H1 (cell line): ENCODE results near the gene OTOGL. TPM values are rescaled to one million over a fixed set of nuclear protein-coding genes. Genes with fewer than 3 reads are reported as not detected.

ENCODE experiments used
- CTCF ChIA-PET: fragments of 300-600 bp; sonication (Branson Sonifier 250); formaldehyde crosslinking; loops from one replicate; lab custom pipeline; 2021; ENCODE audit not compliant: partially characterized antibody; lab: Charles Lee
- POLR2A ChIA-PET: fragments of 300-600 bp; sonication (Branson Sonifier 250); formaldehyde crosslinking; loops from one replicate; lab custom pipeline; 2021; ENCODE audit warnings: inconsistent platforms; ENCODE audit not compliant: partially characterized antibody; lab: Charles Lee
- DNase-seq, 2 experiments: peaks; one replicate each; pipeline versions ENCODE4 v3.0.0 to v3.0.0-alpha.2; 2010 to 2022; ENCODE audit warnings: low spot score in 2 of 2, low read depth in 1 of 2, mixed read lengths in 1 of 2
- FAIRE-seq: peaks from 2 replicates; lab custom pipeline; 2011; peaks lifted over from hg19 to GRCh38; lab: Jason Lieb, UNC
- H2AFZ ChIP-seq: 2 replicates; pipeline ENCODE4 v1.8.1; 2012; ENCODE audit warnings: low read length, inconsistent platforms
- H2AK5ac ChIP-seq: 2 replicates; pipeline ENCODE4 v1.6.1; 2013; ENCODE audit warnings: low read depth, low read length
- H2BK120ac ChIP-seq: replicated peaks from 2 replicates; pipeline ENCODE3; 2013; ENCODE audit warnings: low read depth, low read length, inconsistent platforms
- H2BK12ac ChIP-seq: 2 replicates; pipeline ENCODE4 v1.6.1; 2013; ENCODE audit warnings: low read depth, low read length
- H2BK15ac ChIP-seq: 2 replicates; pipeline ENCODE4 v1.6.1; 2013; ENCODE audit warnings: low read length
- H2BK20ac ChIP-seq: 2 replicates; pipeline ENCODE4 v1.6.1; 2013; ENCODE audit warnings: low read length
- H2BK5ac ChIP-seq: 2 replicates; pipeline ENCODE4 v1.6.1; 2013; ENCODE audit warnings: low read depth, low read length
- H3K14ac ChIP-seq: 2 replicates; pipeline ENCODE4 v1.6.1; 2013; ENCODE audit warnings: inconsistent platforms; ENCODE audit not compliant: insufficient read length
- H3K18ac ChIP-seq: 2 replicates; pipeline ENCODE4 v1.6.1; 2013; ENCODE audit warnings: low read length; ENCODE audit errors: extremely low read depth
- H3K23ac ChIP-seq: 2 replicates; pipeline ENCODE4 v1.6.1; 2013; ENCODE audit warnings: inconsistent platforms; ENCODE audit not compliant: insufficient read length
- H3K23me2 ChIP-seq: 2 replicates; pipeline ENCODE4 v1.6.1; 2013; ENCODE audit warnings: low read depth, low read length
- H3K27ac ChIP-seq: 2 replicates; pipeline ENCODE4 v1.6.1; 2011; ENCODE audit warnings: low read depth, low read length, inconsistent platforms
- H3K27me3 ChIP-seq, 4 experiments: replicated peaks in 1 of 4; 1 replicate in 1 of 4; 2 replicates in 3 of 4; pipeline versions ENCODE4 v1.6.1 to v1.8.1; 2011 to 2013; ENCODE audit warnings: low read length in 3 of 4, mild to moderate bottlenecking in 3 of 4, inconsistent platforms in 2 of 4, mixed read lengths in 2 of 4, moderate library complexity in 1 of 4; ENCODE audit not compliant: control insufficient read depth in 3 of 4, insufficient read depth in 3 of 4; ENCODE audit errors: extremely low read depth in 1 of 4
- H3K36me3 ChIP-seq, 4 experiments: 2 replicates each; pipeline versions ENCODE4 v1.6.1 to v1.8.1; 2011 to 2013; ENCODE audit warnings: mild to moderate bottlenecking in 4 of 4, low read length in 3 of 4, moderate library complexity in 2 of 4, control low read depth in 1 of 4, inconsistent platforms in 1 of 4; ENCODE audit not compliant: insufficient read depth in 4 of 4, control insufficient read depth in 2 of 4
- H3K4ac ChIP-seq: replicated peaks from 2 replicates; pipeline ENCODE3; 2013; ENCODE audit warnings: low read length, low read depth, mixed read lengths, inconsistent platforms; ENCODE audit not compliant: insufficient read length
- H3K4me1 ChIP-seq, 4 experiments: replicated peaks in 1 of 4; 1 replicate in 1 of 4; 2 replicates in 3 of 4; pipeline versions ENCODE4 v1.6.1 to v1.8.1; 2011 to 2013; ENCODE audit warnings: low read length in 3 of 4, inconsistent platforms in 2 of 4, mixed read lengths in 1 of 4; ENCODE audit not compliant: insufficient read depth in 4 of 4, control insufficient read depth in 3 of 4
- H3K4me2 ChIP-seq, 2 experiments: 2 replicates each; pipeline versions ENCODE4 v1.6.1 to v1.8.1; 2011 to 2013; ENCODE audit warnings: low read depth in 2 of 2, low read length in 2 of 2, control low read depth in 1 of 2, inconsistent platforms in 1 of 2, mild to moderate bottlenecking in 1 of 2; ENCODE audit not compliant: insufficient read depth in 1 of 2
- H3K4me3 ChIP-seq, 4 experiments: fragments of 200-600, 300-600 bp in 1 of 4; sonication (generic), shearing (Covaris generic), sonication (Bioruptor Twin) in 1 of 4; 2 replicates each; pipeline versions ENCODE4 v1.5.1 to v1.8.1; 2011 to 2016; ENCODE audit warnings: low read length in 4 of 4, low read depth in 3 of 4, control low read depth in 2 of 4, inconsistent platforms in 2 of 4, mild to moderate bottlenecking in 2 of 4, mixed read lengths in 1 of 4, moderate library complexity in 1 of 4; ENCODE audit not compliant: insufficient read depth in 2 of 4; ENCODE audit errors: extremely low read depth in 1 of 4
- H3K56ac ChIP-seq: replicated peaks from 2 replicates; pipeline ENCODE3; 2013; ENCODE audit warnings: low read depth, mild to moderate bottlenecking, mixed read lengths, low read length, inconsistent platforms; ENCODE audit not compliant: insufficient read length
- H3K79me1 ChIP-seq: 2 replicates; pipeline ENCODE4 v1.6.1; 2013; ENCODE audit warnings: low read depth, low read length, control low read depth
- H3K79me2 ChIP-seq, 2 experiments: 2 replicates each; pipeline versions ENCODE4 v1.6.1 to v1.8.1; 2012 to 2013; ENCODE audit warnings: low read length in 2 of 2, mild to moderate bottlenecking in 2 of 2, inconsistent platforms in 1 of 2; ENCODE audit not compliant: insufficient read depth in 2 of 2, control insufficient read depth in 1 of 2
- H3K9ac ChIP-seq, 4 experiments: replicated peaks in 1 of 4; 1 replicate in 1 of 4; 2 replicates in 3 of 4; pipeline versions ENCODE4 v1.6.1 to v1.8.1; 2011 to 2013; ENCODE audit warnings: low read depth in 3 of 4, low read length in 3 of 4, control low read depth in 2 of 4, mild to moderate bottlenecking in 2 of 4, moderate library complexity in 2 of 4, inconsistent platforms in 1 of 4; ENCODE audit errors: extremely low read depth in 1 of 4
- H3K9me3 ChIP-seq, 2 experiments: 2 replicates each; pipeline versions ENCODE4 v1.6.1 to v1.8.1; 2012 to 2013; ENCODE audit warnings: mild to moderate bottlenecking in 2 of 2, moderate library complexity in 2 of 2, control low read depth in 1 of 2, inconsistent platforms in 1 of 2, low read depth in 1 of 2, low read length in 1 of 2, mixed read lengths in 1 of 2; ENCODE audit not compliant: insufficient read depth in 2 of 2
- H4K20me1 ChIP-seq, 2 experiments: replicated peaks in 1 of 2; 2 replicates each; pipeline versions ENCODE3 to v1.8.1; 2011 to 2013; ENCODE audit warnings: inconsistent platforms in 2 of 2, low read length in 2 of 2, mild to moderate bottlenecking in 1 of 2; ENCODE audit not compliant: insufficient read depth in 2 of 2, control insufficient read depth in 1 of 2
- H4K5ac ChIP-seq: 2 replicates; pipeline ENCODE4 v1.6.1; 2013; ENCODE audit warnings: low read length, low read depth, mixed read lengths, inconsistent platforms; ENCODE audit not compliant: insufficient read length
- H4K8ac ChIP-seq: 2 replicates; pipeline ENCODE4 v1.8.0; 2013; ENCODE audit warnings: mild to moderate bottlenecking, moderate library complexity, low read length, inconsistent platforms; ENCODE audit not compliant: insufficient read depth; ENCODE audit errors: extremely low read depth
- H4K91ac ChIP-seq: replicated peaks from 2 replicates; pipeline ENCODE3; 2013; ENCODE audit warnings: low read length, mixed read lengths, inconsistent platforms; ENCODE audit not compliant: insufficient read length
- CTCF ChIP-seq, 3 experiments: IDR thresholded peaks; 1 replicate in 2 of 3; 2 replicates in 1 of 3; pipeline versions ENCODE4 v1.5.1 to v1.6.1; 2011; ENCODE audit warnings: low read length in 3 of 3, mild to moderate bottlenecking in 3 of 3, inconsistent platforms in 2 of 3, low read depth in 1 of 3, moderate library complexity in 1 of 3; ENCODE audit not compliant: insufficient read depth in 1 of 3; ENCODE audit errors: control extremely low read depth in 1 of 3
- RBBP5 ChIP-seq: IDR thresholded peaks from 2 replicates; pipeline ENCODE4 v1.7.1; 2012; ENCODE audit warnings: low read depth, mild to moderate bottlenecking, inconsistent platforms, low read length, moderate library complexity, borderline replicate concordance
- RFX5 ChIP-seq: IDR thresholded peaks from 2 replicates; pipeline ENCODE4 v1.6.1; 2011; ENCODE audit warnings: low read depth, low read length, improper control_type of control experiment, borderline replicate concordance
- YY1 ChIP-seq: IDR thresholded peaks from 2 replicates; pipeline ENCODE4 v1.6.1; 2011; ENCODE audit warnings: low read depth, mild to moderate bottlenecking, low read length
- WGBS, 2 experiments: shearing (Covaris generic) in 1 of 2; methylation state at CpG; one replicate each; pipeline versions ENCODE4 v1.1.6 to v1.1.7; 2013 to 2015; ENCODE audit warnings: low lambda C conversion rate in 2 of 2, mixed read lengths in 2 of 2, inconsistent platforms in 1 of 2, low coverage in 1 of 2, missing lambda C conversion rate in 1 of 2; ENCODE audit not compliant: insufficient replicate concordance in 2 of 2, insufficient coverage in 1 of 2, insufficient read length in 1 of 2; ENCODE audit errors: extremely low coverage in 1 of 2, missing lambda C conversion rate in 1 of 2; 5-methylcytosine and 5-hydroxymethylcytosine counted together
- polyA plus RNA-seq, 7 experiments: library from polyadenylated mRNA; depleted of rRNA in 3 of 7; stranded (reverse) in 5 of 7; unstranded in 2 of 7; fragments of >200 nt in 5 of 7; fragments of 200-250 nt in 2 of 7; gene quantifications; 1 replicate in 5 of 7; 2 replicates in 1 of 7; 4 replicates in 1 of 7; pipeline versions ENCODE4 v1.2.1 to v1.2.3, GENCODE V29; 2011 to 2013; ENCODE audit warnings: missing spikeins in 2 of 7, mixed read lengths in 2 of 7
- total RNA-seq: library from RNA; stranded (reverse); fragmentation: NEBNext Ultra II Directional; extraction: Animal tissue kit (Norgen Biotek cat#: 25700); gene quantifications from 2 replicates; pipeline ENCODE4 v1.2.1, GENCODE V29; 2021

Gene OTOGL
- total and polyA plus RNA-seq, 2 of the 8 experiments (the other 6 are each of a cell fraction or from before 2014, with no cell fraction given): 0.12 to 0.17 TPM

GRCh38 chr12:80050236-80050635 lies 49.1 kb upstream of the OTOGL start:
- no peak for TF ChIP-seq RFX5
- TF ChIP-seq YY1: no peak
- no peak for TF ChIP-seq CTCF (IDR thresholded peaks at IDR 0.05; ENCODE audit: control extremely low read depth in 1 of 3, insufficient read depth in 1 of 3, low read depth in 1 of 3, low read length in 3 of 3)
- no peak for TF ChIP-seq RBBP5
- Histone ChIP-seq H3K27ac (no peak overlapping the region), H2BK15ac (no peak overlapping the region), H2AFZ (no peak overlapping the region), H3K9ac (no peak overlapping the region), H3K4me1 (no peaks in the 10 kb centered on the region), H3K14ac (no peak overlapping the region), H2BK20ac (no peak overlapping the region), H4K5ac (no peak overlapping the region), H3K18ac (no peak overlapping the region), H3K36me3 (no peaks in the 10 kb centered on the region), H3K9me3 (no peaks in the 10 kb centered on the region), H3K79me2 (no peaks in the 10 kb centered on the region), H2BK12ac (no peak overlapping the region), H4K20me1 (no peaks in the 10 kb centered on the region), H4K91ac (no peak overlapping the region), H3K56ac (no peak overlapping the region), H3K23me2 (no peaks in the 10 kb centered on the region), H2BK5ac (no peak overlapping the region), H3K4ac (no peak overlapping the region), H3K4me3 (no peak overlapping the region), H3K27me3 (no peaks in the 10 kb centered on the region), H4K8ac (no peak overlapping the region), H3K4me2 (no peak overlapping the region), H2AK5ac (no peak overlapping the region), H3K23ac (no peak overlapping the region), H3K79me1 (no peaks in the 10 kb centered on the region), H2BK120ac (no peak overlapping the region)
- POLR2A ChIA-PET: no interaction called here
- DNase-seq (no peak), FAIRE-seq (no peak)
- CTCF ChIA-PET: no interaction called here
- 89% methylated on average over 2 of the region's 2 CpGs; no CpG with 5 or more reads in 1 of the 2 experiments for WGBS, 2 experiments
